Omental fat pad (tissue), 4 donors: ENCODE measurements around the gene EPN3. TPM values are rescaled to one million over a fixed set of nuclear protein-coding genes. Genes with fewer than 3 reads are reported as not detected.

Experiments
- ATAC-seq: fragments of 150-250 bp; one replicate; pipeline ENCODE4 v1.9.1; 2016; ENCODE audit warnings: mild to moderate bottlenecking, moderate library complexity; ENCODE audit not compliant: low FRiP score
- DNase-seq: peaks from one replicate; pipeline ENCODE4 v3.0.0-alpha.2; 2019; ENCODE audit warnings: low spot score
- CTCF ChIP-seq, 3 donors: fragments of 450-650 bp; IDR thresholded peaks; one replicate each; pipeline ENCODE4 v1.5.1; 2016 to 2017; ENCODE audit warnings: antibody characterized with exemption in 3 of 3, mild to moderate bottlenecking in 3 of 3, moderate library complexity in 2 of 3
- total RNA-seq, 4 donors: library from RNA; depleted of rRNA; stranded (reverse); fragments of >200 nt; gene quantifications; one replicate each; pipeline ENCODE4 v1.1.0, GENCODE V29; 2016

Gene EPN3
- total RNA-seq, 4 donors from 2014 or later = not detected

GRCh38 chr17:50575581-50576210 is 43.2 kb downstream of the EPN3 start:
- no peak for TF ChIP-seq CTCF (IDR thresholded peaks at IDR 0.05)
- ATAC-seq (no peak), DNase-seq (no peak)

DNA sequence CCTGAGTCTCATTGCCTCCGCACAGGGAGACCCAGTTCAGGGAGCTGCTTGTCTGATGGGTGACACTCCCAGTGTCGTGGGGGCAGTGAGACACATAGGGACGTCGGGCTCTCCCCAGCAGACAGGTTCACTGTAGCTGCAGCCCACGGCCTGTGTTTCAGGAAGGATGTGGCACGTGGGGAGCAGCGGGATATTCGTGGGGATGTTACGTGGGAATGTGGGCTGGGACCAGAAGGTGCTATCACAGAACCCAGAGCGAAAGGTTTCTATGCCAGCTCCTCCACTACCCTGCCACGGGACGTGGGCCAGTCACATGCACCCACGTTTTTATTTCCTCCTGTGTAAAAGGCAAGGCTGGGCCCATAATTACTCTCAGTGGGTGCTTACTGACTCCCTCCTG is 44.3 kb downstream of the EPN3 start:
- no peak for DNase-seq
- ATAC-seq = no peak
- no peak for TF ChIP-seq CTCF (IDR thresholded peaks at IDR 0.05)

GRCh38 chr17:50577451-50577954 is 45.0 kb downstream of the EPN3 start:
- no peak for TF ChIP-seq CTCF (IDR thresholded peaks at IDR 0.05)
- no peak for DNase-seq
- ATAC-seq = no peak

DNA sequence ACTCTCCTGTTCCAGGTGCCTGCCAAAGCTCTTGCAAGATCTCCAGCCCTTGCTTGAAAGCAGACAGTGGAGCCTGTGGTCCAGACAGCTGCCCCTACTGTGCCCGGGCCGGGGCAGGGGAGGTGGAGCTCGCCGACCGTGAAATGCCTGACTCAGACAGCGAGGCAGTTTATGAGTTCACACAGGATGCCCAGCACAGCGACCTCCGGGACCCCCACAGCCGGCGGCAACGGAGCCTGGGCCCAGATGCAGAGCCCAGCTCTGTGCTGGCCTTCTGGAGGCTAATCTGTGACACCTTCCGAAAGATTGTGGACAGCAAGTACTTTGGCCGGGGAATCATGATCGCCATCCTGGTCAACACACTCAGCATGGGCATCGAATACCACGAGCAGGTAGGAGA is 45.6 kb downstream of the EPN3 start:
- ATAC-seq (no peak), DNase-seq (no peak)
- TF ChIP-seq CTCF (IDR thresholded peaks at IDR 0.05) = no peak

GRCh38 chr17:50579399-50579798 is 46.9 kb downstream of the EPN3 start:
- TF ChIP-seq CTCF (IDR thresholded peaks at IDR 0.05) = no peak
- DNase-seq (no peak), ATAC-seq (no peak)

DNA sequence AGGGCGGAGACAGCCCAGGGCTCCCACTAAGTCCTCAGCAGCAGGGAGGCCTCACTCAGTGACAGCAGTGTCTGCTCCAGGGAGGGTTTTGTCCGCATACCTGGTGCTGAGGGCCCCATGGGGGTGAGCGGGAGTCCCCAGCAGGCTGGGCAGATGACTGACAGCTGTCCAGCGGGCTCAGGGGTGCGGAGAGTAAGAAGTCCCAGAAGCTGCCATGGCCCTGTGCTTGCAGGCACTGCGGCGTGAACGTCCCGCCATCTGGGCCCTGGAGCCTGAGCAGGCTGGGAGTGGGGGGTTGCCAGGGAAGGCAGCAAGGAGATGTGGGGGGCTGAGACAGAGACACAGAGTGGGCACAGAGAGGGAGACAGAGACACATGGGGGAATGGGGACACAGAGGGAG is 48.1 kb downstream of the EPN3 start:
- ATAC-seq = no peak
- no peak for TF ChIP-seq CTCF (IDR thresholded peaks at IDR 0.05)
- DNase-seq = no peak

GRCh38 chr17:50581316-50581715 is 48.8 kb downstream of the EPN3 start:
- DNase-seq = no peak

More at GRCh38 chr17:50581316-50581715, 48.8 kb downstream of the EPN3 start:
- no peak for TF ChIP-seq CTCF (IDR thresholded peaks at IDR 0.05)
- no peak for ATAC-seq
